ENCODE measurements around the gene STAM.

Gene STAM

DNA sequence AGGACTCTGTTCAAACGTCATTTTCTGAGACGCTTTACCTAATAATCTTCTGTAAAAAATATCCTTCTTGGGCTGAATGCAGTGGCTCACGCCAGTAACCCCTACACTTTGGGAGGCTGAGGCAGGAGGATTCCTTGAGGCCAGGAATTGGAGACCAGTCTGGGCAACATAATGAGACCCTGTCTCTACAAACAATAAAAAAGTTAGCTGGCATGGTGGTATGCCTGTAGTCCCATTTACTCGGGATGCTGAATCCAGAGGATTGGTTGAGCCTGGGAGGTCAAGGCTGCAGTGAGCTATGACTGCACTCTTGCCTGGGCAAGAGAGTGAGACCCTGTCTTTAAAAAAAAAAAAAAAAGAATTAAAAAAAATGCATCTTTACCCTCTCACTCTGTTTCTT lies 5.1 kb downstream of the STAM start:
- TF ChIP-seq, protein P1, sequence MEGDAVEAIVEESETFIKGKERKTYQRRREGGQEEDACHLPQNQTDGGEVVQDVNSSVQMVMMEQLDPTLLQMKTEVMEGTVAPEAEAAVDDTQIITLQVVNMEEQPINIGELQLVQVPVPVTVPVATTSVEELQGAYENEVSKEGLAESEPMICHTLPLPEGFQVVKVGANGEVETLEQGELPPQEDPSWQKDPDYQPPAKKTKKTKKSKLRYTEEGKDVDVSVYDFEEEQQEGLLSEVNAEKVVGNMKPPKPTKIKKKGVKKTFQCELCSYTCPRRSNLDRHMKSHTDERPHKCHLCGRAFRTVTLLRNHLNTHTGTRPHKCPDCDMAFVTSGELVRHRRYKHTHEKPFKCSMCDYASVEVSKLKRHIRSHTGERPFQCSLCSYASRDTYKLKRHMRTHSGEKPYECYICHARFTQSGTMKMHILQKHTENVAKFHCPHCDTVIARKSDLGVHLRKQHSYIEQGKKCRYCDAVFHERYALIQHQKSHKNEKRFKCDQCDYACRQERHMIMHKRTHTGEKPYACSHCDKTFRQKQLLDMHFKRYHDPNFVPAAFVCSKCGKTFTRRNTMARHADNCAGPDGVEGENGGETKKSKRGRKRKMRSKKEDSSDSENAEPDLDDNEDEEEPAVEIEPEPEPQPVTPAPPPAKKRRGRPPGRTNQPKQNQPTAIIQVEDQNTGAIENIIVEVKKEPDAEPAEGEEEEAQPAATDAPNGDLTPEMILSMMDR (IDR thresholded peaks at IDR 0.05) = no peak

DNA sequence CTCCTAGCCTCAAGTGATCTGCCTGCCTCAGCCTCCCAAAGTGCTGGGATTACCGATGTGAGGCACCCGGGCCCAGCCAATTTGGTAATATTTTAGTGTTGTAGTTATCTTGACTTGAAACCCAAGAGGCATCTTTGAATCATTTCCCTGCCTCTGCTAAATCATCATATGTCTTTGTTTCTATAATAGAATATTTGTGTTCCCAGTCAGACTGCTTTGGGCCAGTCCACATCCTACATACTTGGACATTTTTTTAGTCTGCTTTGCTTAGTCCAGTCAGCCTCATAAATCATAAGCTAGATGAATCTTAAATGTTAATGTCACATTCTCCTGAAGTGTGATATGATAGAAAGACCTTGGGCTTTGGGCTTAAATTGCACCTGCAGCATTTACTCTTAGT lies 5.9 kb downstream of the STAM start:
- TF ChIP-seq, protein P1 (IDR thresholded peaks at IDR 0.05) = no peak

DNA sequence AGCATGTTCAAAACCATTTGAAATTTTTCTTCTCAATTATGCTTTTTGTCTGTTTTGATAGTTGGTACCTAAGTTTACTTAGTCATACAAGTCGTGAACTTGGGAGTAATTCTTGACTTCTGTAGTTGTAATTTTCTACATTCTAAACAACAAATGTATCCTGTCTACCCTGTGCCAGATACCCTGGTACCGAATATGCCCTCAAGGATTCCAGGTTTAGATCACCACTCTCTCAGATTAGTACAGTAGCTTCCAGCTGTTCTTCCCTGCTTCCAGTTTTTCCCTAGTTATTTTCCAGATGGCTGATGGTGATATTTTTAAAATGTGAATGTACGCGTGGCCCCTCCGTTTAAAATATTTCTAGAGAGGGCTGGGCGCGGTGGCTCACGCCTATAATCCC lies 6.5 kb downstream of the STAM start:
- TF ChIP-seq, protein P1 (IDR thresholded peaks at IDR 0.05) = no peak

DNA sequence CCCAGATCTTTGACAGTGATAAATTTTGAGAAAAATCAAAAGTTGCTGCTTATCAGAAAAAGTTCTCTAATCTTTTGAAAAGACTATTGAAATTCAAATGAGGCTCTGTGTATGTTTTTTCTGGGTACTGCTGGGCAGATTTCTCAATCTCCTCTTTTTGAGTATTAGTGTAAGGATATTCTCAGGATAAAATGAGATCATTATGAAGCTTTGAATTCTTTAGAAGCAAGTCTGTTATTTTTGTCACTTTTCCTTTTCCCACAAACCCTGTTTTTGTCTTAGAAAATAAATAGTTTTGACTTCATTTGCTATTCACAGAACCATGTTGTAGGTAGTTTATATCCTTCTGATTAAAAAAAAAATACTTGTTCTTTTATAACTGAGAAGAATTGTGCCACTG lies 7.9 kb downstream of the STAM start:
- TF ChIP-seq, protein P1 (IDR thresholded peaks at IDR 0.05) = no peak

DNA sequence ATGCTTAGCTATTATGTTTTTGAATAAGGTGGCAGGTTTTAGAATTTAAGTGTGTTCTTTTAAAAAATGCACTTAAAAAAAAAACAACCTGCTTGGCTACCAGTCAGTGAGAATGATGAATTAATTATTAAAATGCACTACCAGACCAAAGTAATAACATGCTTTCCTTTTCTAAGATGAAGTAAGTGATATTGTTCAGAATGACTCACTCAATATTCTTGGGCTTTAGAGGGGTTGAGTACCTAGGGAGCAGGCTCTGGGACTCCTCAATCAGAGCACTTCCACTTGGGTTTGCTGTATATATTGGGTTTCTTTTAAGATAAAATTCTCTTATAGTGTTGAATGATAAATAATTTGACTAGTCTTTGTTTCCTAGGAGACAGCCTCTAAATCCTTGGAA lies 8.6 kb downstream of the STAM start:
- TF ChIP-seq, protein P1 (IDR thresholded peaks at IDR 0.05) = no peak

DNA sequence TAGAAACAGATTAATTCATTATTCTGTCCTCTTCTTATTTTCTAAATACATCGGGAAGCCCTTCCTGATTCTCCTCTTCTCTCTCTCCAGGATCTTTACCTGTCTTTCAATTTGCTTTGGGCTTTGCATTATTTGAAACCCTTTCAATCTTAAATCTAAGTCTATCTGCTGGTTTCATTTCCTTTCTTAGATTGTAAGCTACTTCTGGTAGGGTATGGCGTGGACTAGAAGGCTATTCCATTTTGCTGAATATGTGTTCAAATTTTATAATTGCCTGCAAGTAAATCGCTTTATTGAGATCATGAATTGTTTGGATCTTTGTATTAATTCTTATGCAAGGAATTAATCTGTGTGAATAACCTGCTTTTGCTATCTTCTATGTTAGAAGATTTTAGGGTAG lies 11.1 kb downstream of the STAM start:
- TF ChIP-seq, protein P1 (IDR thresholded peaks at IDR 0.05) = no peak

DNA sequence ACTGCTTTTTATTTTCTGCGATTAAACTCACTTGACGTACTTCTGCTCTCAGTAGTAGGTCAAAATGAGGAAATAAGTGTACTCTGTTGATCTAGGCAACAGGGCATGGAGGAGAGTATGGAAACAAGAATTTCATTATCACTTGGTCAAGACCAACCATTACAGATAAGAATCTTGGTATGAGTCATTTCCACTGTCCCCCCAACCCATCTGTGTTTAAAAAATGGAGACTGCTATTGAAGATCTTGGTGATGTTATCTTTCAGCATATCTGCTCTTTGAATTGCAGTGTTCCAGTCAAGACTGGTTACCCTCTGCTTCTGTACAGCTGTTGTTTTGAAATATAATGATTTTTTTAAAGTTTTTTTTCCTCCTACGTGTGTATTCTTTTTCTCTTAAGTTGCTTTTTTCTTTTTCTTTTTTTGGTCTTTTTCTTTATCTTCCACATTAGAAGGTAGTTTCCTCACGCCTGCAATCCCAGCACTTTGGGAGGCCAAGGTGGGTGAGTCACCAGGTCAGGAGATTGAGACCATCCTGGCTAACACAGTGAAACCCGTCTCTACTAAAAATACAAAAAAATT lies 11.7 kb downstream of the STAM start:
- TF ChIP-seq, protein P1 (IDR thresholded peaks at IDR 0.05) = no peak

DNA sequence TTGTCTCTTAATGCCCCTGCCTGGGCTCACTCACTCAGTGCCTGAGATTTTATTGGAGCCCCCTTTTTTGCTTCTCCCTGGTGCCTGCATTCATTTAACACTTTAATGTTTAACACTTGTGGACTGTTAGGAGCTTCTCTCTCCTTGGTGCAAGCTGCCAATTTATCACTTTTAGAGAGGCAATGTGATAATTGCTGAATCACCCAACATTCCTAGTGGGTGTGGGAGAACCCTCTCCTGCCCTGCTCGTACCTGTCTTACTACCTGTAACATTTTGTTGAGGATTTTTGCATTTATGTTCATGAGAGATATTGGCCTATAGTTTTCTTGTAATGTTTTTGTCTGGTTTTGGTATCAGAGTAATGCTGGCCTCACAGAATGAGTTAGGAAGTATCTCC lies 13.2 kb downstream of the STAM start:
- TF ChIP-seq, protein P1 (IDR thresholded peaks at IDR 0.05) = no peak

All from LNCAP (cell line).